ENCODE data around the gene CEP104. TPM values are rescaled to one million over a fixed set of nuclear protein-coding genes. Genes with fewer than 3 reads are reported as not detected.

CEP104 gene
- total and polyA plus RNA-seq, 11 donors = 5.5 to 46.1 (median 33.0) TPM

- Histone ChIP-seq H3K4me1 (peaks cover 0 to 56% (median 30%) of the 10 kb centered on the region in 12 donors), H3K36me3 (no peaks in the 10 kb centered on the region)
- DNase-seq = peak; percentile 89 to 93 (median 93)
Observed at GRCh38 chr1:3772027-3772714, 84.8 kb downstream of the CEP104 start.

DNA sequence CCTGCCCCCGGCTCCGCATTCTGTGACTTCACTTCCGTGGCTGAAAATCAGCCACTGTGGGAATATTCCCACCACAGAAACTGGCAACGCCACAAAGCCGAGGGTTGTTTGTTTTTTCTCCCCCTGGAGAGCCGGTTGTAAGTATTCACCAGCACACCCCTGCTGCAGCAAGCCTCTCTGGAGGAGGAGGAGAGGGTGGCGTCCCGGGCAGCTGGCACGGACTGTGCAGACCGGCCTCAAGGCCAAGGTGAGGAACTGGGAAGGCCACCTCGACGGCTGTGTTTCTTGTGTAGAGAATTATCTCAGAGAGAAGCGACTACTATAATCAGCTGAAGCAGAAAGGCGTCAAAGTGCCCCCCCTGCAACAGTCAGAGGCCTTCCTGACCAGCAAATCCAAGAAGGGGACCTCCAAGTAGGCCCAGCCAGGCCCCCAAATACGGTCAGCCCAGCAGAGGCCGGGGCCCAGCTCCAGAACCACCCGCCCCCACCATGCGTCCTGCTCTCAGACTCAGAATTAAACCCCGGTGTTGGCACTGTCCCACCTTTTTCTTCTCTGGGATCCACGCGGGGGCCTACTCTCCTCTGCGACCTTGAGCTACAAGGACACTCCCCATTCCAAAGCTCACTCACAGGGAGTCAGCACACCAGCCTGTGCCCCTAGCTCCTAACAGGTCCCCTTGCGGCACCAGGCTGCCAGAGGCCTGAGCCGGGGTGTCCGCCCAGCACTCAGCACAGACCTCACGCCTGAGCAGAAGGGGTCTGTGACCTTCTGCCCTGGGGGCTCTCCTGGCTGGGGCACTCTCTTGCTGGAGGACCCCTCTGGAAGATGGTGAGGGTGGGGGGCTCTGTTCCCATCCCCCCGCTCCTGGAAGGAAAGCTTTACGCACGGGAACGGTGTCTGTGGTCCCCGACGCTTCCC, 85.6 kb downstream of the CEP104 start:
- H3K4me3 ChIP-seq = peak overlapping the region; percentile 45 to 75 (median 64)
- TF ChIP-seq, protein P1, sequence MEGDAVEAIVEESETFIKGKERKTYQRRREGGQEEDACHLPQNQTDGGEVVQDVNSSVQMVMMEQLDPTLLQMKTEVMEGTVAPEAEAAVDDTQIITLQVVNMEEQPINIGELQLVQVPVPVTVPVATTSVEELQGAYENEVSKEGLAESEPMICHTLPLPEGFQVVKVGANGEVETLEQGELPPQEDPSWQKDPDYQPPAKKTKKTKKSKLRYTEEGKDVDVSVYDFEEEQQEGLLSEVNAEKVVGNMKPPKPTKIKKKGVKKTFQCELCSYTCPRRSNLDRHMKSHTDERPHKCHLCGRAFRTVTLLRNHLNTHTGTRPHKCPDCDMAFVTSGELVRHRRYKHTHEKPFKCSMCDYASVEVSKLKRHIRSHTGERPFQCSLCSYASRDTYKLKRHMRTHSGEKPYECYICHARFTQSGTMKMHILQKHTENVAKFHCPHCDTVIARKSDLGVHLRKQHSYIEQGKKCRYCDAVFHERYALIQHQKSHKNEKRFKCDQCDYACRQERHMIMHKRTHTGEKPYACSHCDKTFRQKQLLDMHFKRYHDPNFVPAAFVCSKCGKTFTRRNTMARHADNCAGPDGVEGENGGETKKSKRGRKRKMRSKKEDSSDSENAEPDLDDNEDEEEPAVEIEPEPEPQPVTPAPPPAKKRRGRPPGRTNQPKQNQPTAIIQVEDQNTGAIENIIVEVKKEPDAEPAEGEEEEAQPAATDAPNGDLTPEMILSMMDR (IDR thresholded peaks at IDR 0.05) = no peak
- no peak for TF ChIP-seq POLR2A (IDR thresholded peaks at IDR 0.05)
- intact Hi-C loops (cut with DNase I) = no loop called here
- WGBS, 4 donors = 40 to 56% (median 48%) methylated on average over 24 to 32 of the region's 32 CpGs
- no peaks in the 10 kb centered on the region for H3K36me3 ChIP-seq
- no peak for ATAC-seq
- H3K9me3 ChIP-seq = no peaks in the 10 kb centered on the region
- peaks cover 0 to 11% (median 0%) of the 10 kb centered on the region in 9 donors for H3K27me3 ChIP-seq
- peak overlapping the region in 7 of 12 donors; percentile 18 to 90 (median 47) for H3K27ac ChIP-seq
- peaks cover 0 to 55% (median 30%) of the 10 kb centered on the region in 12 donors for H3K4me1 ChIP-seq
- peak in 1 of 5 donors; percentile 56 for DNase-seq

More at GRCh38 chr1:3772027-3772714, 84.8 kb downstream of the CEP104 start:
- Histone ChIP-seq H3K9me3 (no peaks in the 10 kb centered on the region), H3K4me3 (peak overlapping the region; percentile 45 to 75 (median 64)), H3K27me3 (peaks cover 0 to 7% (median 0%) of the 10 kb centered on the region in 9 donors), H3K27ac (peak overlapping the region in 10 of 12 donors; percentile 17 to 90 (median 66))
- intact Hi-C loops (cut with DNase I) = no loop called here
- peak; percentile 64 to 85 (median 81) for ATAC-seq
- WGBS, 4 donors = 0 to 1% (median 1%) methylated on average over 7 to 61 of the region's 61 CpGs
- TF ChIP-seq POLR2A (IDR thresholded peaks at IDR 0.05) = peak in 1 of 2 donors; percentile 61
- TF ChIP-seq, protein P1 (IDR thresholded peaks at IDR 0.05) = no peak

DNA sequence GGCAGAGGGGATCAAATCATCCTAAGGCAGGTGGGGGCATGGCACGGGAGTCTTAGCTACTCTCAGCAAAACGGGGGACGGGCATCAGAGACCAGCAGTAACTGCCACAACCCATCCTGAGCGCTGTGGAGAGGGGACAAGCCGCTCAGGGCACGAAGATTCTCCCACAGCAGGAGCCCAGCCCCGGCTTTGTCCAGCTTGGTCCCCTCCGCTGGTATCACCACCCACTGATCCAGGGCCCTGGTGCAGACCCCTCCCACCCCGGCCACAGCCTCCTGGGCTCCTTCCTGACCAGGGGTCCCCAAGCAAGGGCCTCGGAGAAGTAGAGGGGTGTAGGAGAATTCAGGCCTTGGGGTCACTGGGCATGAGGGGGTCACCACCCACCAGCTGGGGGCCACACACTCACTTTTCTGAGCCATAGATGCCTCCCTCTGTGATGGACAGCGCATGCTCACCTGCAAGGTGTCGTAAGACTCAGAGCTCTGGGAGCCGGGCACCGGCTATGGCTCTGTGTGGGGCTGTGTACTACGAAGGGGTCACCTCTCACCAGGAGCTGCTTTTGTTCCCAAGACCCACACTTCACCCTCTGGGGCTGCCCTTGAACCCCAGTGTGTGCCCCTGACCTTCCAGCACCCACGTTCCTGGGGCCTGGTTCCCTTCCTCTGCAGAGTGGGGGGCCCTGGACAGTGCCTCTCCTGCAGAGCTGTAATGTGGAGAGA, 86.8 kb downstream of the CEP104 start:
- ATAC-seq = no peak

More for the DNA sequence above, 86.8 kb downstream of the CEP104 start:
- no peaks in the 10 kb centered on the region for H3K9me3 ChIP-seq
- WGBS, 4 donors = 86 to 89% (median 89%) methylated on average over 12 to 16 of the region's 16 CpGs
- TF ChIP-seq, protein P1 (IDR thresholded peaks at IDR 0.05) = no peak
- TF ChIP-seq POLR2A (IDR thresholded peaks at IDR 0.05) = no peak
- no peak overlapping the region for H3K27ac ChIP-seq
- DNase-seq = peak in 1 of 5 donors; percentile 41
- no peak overlapping the region for H3K4me3 ChIP-seq
- H3K36me3 ChIP-seq = no peaks in the 10 kb centered on the region
- H3K27me3 ChIP-seq = peaks cover 0 to 11% (median 0%) of the 10 kb centered on the region in 9 donors
- intact Hi-C loops (cut with DNase I) = no loop called here
- H3K4me1 ChIP-seq = peaks cover 0 to 43% (median 21%) of the 10 kb centered on the region in 12 donors

Measured in heart left ventricle (tissue), 16 donors.